GM21526 (cell line): ENCODE measurements around the gene GPLD1.

Experiments
- ATAC-seq: cut with Tn5 transposase; IDR thresholded peaks from one replicate; pipeline ENCODE4 v1.9.1; 2021; ENCODE audit warnings: moderate library complexity; ENCODE audit not compliant: unreplicated experiment, low FRiP score

Gene GPLD1

GRCh38 chr6:24458941-24459340, 30.4 kb downstream of the GPLD1 start:
- no peak for ATAC-seq

- ATAC-seq: no peak
Observed at GRCh38 chr6:24458134-24458533, 31.2 kb downstream of the GPLD1 start.

DNA sequence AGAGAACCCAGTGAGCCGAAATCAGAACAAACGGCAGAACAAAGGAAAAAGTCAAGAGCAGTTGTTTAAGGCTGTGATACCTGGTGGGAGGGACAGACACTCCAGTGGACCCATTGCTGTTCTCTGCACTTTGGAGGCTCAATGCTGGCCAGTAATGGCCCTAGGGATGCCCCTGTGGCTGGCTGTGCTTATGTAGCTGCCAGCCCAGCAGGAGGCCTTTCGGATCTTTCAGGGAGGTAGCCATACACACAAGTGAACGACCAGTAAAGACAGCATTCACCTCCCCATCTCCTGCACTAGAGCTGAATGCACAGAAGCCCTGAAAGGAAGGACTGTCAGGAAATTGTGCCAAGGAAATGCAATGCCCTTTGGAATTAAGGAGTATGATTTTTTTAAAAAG, 34.3 kb downstream of the GPLD1 start:
- no peak for ATAC-seq

GRCh38 chr6:24454452-24454851, 34.9 kb downstream of the GPLD1 start:
- ATAC-seq: no peak

DNA sequence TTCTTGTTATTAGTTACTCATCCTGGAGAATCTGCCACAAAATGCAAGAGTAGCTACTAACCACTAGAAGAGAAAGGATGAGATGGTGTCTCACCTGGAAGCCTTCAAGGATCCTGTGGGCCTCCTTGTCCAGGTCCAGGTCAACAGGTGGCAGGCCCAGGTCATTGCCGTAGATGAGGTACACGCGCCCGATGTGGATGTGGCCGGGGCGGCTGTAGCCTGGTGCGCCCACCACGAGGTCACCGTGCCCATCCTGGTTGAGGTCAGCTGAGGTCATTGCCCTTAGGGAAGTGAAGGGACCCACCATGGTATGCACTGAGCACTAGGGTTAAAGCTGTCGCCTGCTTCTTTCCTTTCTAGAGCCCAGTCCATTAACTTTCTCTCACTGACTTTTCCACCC, 35.5 kb downstream of the GPLD1 start:
- ATAC-seq: no peak

- no peak for ATAC-seq
Observed at GRCh38 chr6:24451581-24452388, 37.6 kb downstream of the GPLD1 start.

DNA sequence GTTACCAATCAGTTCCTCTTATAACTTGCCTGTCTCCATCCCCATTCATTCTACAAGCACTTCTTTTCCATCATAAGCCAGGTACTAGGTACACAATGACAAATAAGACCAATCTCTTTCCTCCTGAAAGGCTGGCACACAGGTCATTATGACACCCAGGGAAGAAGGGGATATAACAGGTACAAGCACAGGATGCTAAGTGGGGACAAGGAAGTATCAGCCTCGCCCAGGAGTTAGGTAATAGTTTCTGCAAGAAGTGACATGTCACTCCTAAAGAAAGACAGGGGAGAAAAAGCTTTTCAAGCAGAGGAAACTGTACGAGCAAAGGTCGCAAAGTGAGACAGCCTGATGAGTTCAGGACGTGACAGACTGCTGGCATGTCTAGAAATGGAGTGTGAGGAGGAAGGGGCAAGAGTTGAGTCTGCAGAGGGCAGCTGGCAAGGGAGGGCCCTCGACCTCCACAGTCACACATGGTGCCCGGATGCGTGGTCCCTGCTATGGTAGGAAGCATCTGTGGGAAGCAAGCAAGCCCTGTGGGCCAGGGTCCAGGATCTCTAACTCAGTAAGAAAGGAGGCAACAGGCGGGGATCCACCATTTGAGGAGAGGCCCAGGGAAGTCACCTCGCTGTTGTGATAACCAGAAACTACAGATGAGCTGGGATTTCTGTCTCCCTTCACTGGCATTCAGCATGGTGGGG, 40.4 kb downstream of the GPLD1 start:
- ATAC-seq: no peak

GRCh38 chr6:24448396-24448795, 41.0 kb downstream of the GPLD1 start:
- no peak for ATAC-seq

GRCh38 chr6:24446670-24447069, 42.7 kb downstream of the GPLD1 start:
- ATAC-seq: no peak

DNA sequence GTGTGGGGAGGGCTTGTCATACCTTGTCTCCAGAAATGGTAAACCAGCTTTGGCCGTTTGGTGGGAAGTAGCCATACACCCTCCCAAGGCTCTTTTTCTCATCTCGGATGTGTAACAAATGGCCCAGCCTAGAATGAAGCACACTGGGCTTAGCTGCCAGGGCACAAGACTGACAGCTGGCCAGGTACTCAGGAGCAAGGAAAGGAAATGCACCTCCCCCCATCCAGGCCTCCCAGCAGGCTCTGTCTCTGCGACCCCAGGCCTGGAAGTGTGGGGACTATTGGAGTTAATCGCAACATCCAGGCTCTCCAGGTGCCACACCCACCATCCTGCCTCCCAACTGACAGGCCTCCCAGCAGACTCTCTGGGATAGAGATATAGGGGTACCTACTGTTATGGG, 43.7 kb downstream of the GPLD1 start:
- ATAC-seq: no peak

GRCh38 chr6:24444588-24444987, 44.8 kb downstream of the GPLD1 start:
- ATAC-seq: no peak

DNA sequence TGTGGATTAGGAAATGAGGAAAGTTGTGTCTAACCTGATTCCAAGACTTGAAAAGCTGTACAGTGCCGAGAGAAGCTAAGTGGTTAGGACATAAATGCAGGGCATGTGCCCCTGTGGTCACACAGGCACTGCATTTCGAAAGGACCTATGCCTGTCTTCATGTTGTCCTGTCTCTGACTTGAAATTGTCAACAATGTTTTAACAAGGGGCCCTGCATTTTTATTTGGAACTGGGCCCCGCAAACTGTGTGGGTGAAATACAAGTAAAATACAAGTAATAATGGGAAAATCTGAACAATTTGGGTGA, 47.8 kb downstream of the GPLD1 start:
- no peak for ATAC-seq

DNA sequence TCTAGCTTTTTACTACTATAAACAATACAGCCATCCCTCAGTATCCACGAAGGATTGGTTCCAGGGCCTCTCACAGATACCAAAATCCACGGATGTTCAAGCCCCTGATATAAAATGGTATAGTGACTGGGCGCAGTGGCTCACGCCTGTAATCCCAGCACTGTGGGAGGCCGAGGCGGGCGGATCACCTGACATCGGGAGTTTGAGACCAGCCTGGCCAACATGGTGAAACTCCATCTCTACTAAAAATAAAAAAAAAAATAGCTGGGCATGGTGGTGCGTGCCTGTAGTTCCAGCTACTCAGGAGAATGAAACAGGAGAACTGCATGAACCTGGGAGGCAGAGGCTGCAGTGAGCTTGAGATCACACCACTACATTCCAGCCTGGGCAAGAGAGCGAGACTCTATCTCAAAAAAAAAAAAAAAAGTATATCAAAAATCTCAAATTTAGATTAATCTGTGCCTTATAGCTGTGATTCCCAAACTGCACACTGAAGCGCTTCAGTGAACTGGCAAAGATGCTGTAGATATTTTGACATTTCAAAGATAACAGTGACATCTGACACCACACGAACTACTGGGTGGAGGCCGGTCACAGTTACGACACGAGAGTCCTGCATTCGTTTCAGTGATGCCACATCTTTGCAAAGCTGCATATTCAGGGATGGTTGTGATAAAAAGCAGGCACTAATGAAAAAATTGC, 48.3 kb downstream of the GPLD1 start:
- ATAC-seq: no peak

DNA sequence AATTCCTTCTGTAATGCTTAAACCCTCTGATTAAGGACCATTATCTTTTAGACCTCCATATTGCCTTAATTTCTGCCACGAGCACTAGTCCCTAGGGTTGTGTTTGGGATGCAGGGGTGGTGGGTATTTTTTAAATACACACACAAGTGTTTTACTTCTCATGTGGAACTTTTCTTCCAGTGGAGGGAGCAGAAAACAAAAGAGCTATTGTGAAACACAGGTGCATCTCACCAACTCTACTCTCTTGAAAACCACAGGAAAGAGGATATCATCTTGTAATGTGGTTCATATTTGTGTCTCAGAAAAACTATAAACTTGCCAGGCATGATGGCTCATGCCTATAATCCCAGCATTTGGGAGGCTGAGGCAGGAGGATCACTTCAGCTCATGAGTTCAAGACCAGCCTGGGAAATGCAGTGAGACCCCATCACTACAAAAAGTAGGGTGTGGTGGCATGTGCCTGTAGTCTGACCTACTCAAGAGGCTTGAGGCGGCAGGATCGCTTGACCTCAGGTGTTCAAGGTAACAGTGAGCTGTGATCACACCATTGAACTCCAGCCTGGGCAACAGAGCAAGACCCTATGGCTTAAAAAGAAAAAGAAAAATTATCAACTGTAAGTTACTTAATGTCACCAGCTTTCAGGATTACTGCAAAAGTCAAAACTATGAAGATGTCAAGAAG, 49.4 kb downstream of the GPLD1 start:
- ATAC-seq: no peak

GRCh38 chr6:24436979-24437378, 52.4 kb downstream of the GPLD1 start:
- no peak for ATAC-seq

GRCh38 chr6:24432611-24433010, 56.8 kb downstream of the GPLD1 start:
- no peak for ATAC-seq

- ATAC-seq: no peak
Observed at GRCh38 chr6:24431045-24431451, 58.3 kb downstream of the GPLD1 start.

DNA sequence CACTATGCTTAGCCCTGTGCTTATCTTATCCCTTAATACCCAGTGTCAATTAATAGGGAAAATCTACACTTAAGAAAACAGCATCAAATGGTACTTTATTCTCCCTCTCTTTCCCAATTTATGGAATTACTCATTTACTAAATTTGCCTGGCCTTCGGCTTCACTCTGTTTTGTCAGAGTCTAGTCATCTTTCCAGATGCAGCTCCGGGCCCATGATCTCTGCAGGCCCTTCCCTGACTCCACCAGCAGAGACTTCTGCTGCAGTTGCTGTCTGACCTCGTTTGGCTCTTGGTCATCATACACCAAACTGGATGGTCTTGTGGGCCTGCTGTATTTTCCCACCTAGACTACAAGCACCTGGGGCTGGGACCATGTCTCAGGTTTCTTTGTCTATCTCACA, 59.3 kb downstream of the GPLD1 start:
- no peak for ATAC-seq

DNA sequence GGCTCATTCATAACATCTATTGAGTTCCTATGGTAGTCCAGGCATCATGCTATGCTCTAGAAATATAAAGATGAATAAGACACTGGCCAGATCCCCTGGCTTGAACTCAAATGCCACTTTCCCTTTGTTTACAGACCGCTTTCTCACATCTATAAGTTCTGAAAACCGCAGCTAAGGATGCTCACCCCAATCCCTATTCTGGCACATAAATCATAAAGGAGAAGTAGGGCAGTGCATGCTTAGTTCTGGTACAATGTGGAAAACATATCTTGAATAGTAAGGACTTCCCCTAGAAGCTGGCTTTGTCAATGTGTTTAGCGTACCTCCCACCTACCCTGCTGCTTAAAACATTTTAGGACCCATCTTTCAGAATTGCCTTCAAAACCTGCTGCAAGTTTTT, 60.2 kb downstream of the GPLD1 start:
- ATAC-seq: no peak

GRCh38 chr6:24428615-24429014, 60.8 kb downstream of the GPLD1 start:
- no peak for ATAC-seq
